Esophagus muscularis mucosa (tissue), 4 donors: Measurements from ENCODE around the gene CST4. TPM values are rescaled to one million over a fixed set of nuclear protein-coding genes. Genes with fewer than 3 reads are reported as not detected.
A peak's percentile ranks its signal among the peaks of the same experiment; 100 is the strongest.
"Not testable (repeated sequence)": the region's sequence is repeated elsewhere in the genome, so short reads cannot be mapped to it uniquely, and the experiment has no call there.

Experiments
- DNase-seq: peaks from one replicate; pipeline ENCODE4 v3.0.0-alpha.2; 2017; ENCODE audit errors: extremely low spot score
- H3K27ac ChIP-seq, 4 donors: fragments of 200-600 bp; sonication (generic); replicated peaks in 1 of 4; 1 replicate in 3 of 4; 2 replicates in 1 of 4; pipeline ENCODE4 v1.5.1; 2016 to 2019; ENCODE audit warnings: mild to moderate bottlenecking in 1 of 4
- H3K27me3 ChIP-seq, 4 donors: fragments of 200-600 bp; sonication (generic); one replicate each; pipeline versions ENCODE4 v1.5.1 to v1.6.0; 2016 to 2019
- H3K36me3 ChIP-seq, 4 donors: fragments of 200-600 bp; sonication (generic); one replicate each; pipeline ENCODE4 v1.5.1; 2016 to 2019
- H3K4me1 ChIP-seq, 4 donors: fragments of 200-600 bp; sonication (generic); one replicate each; pipeline ENCODE4 v1.5.1; 2016 to 2019
- H3K4me3 ChIP-seq, 4 donors: fragments of 200-600 bp; sonication (generic); 1 replicate in 2 of 4; 2 replicates in 2 of 4; pipeline ENCODE4 v1.5.1; 2016 to 2019; ENCODE audit warnings: mild to moderate bottlenecking in 4 of 4, moderate library complexity in 1 of 4
- H3K9me3 ChIP-seq, 4 donors: fragments of 200-600 bp; sonication (generic); 1 replicate in 3 of 4; 2 replicates in 1 of 4; pipeline ENCODE4 v1.5.1; 2016 to 2019
- CTCF ChIP-seq, 3 experiments: fragments of 200-600 bp in 2 of 3; fragments of 450-650 bp in 1 of 3; sonication (generic) in 2 of 3; IDR thresholded peaks; one replicate each; pipeline ENCODE4 v1.5.1; 2017 to 2019; ENCODE audit warnings: antibody characterized with exemption in 3 of 3, mild to moderate bottlenecking in 2 of 3, moderate library complexity in 1 of 3
- EP300 ChIP-seq: sonication (generic); formaldehyde crosslinking; IDR thresholded peaks from one replicate; pipeline ENCODE4 v1.6.1; 2017; ENCODE audit warnings: antibody characterized with exemption
- POLR2A ChIP-seq: fragments of 450-650 bp; IDR thresholded peaks from one replicate; pipeline ENCODE4 v1.6.1; 2017; ENCODE audit warnings: antibody characterized with exemption, moderate library complexity, mild to moderate bottlenecking, low read depth
- POLR2AphosphoS5 ChIP-seq, 2 donors: sonication (generic); formaldehyde crosslinking; IDR thresholded peaks; one replicate each; pipeline ENCODE4 v1.6.1; 2017; ENCODE audit warnings: antibody characterized with exemption in 2 of 2
- WGBS: methylation state at CpG from one replicate; pipeline ENCODE4 v1.1.5; 2018; 5-methylcytosine and 5-hydroxymethylcytosine counted together
- intact Hi-C: fragments of 100-400 bp; cut with DNase I; formaldehyde crosslinking; loops from one replicate; pipeline ENCODE4 v1.15.1; 2023
- total RNA-seq, 4 donors: library from RNA; depleted of rRNA; stranded (reverse); fragments of >200 nt; gene quantifications; one replicate each; pipeline versions ENCODE4 v1.1.0 to v1.2.1, GENCODE V29; 2016

The CST4 gene
- total RNA-seq, 4 donors from 2014 or later: not detected

GRCh38 chr20:23666698-23667097, 22.1 kb downstream of the CST4 start:
- Histone ChIP-seq H3K27ac (no peak overlapping the region), H3K9me3 (no peaks in the 10 kb centered on the region), H3K4me1 (peaks cover 0 to 3% (median 0%) of the 10 kb centered on the region in 4 donors), H3K36me3 (no peaks in the 10 kb centered on the region), H3K27me3 (no peaks in the 10 kb centered on the region), H3K4me3 (no peak overlapping the region)
- no peak for TF ChIP-seq EP300
- TF ChIP-seq CTCF (IDR thresholded peaks at IDR 0.05): no peak
- no peak for TF ChIP-seq POLR2AphosphoS5 (IDR thresholded peaks at IDR 0.05)
- TF ChIP-seq POLR2A: no peak
- 35% methylated on average over 3 of the region's 3 CpGs for WGBS
- intact Hi-C loops: loop anchor here (10.0 kb wide), 1 partner anchor 222 kb away; no protein-coding TSS in a partner anchor
- peak; percentile 55 for DNase-seq

GRCh38 chr20:23666189-23666588, 22.6 kb downstream of the CST4 start:
- no peak for TF ChIP-seq POLR2AphosphoS5 (IDR thresholded peaks at IDR 0.05)
- TF ChIP-seq POLR2A: no peak
- no peak for TF ChIP-seq EP300
- no peak for TF ChIP-seq CTCF (IDR thresholded peaks at IDR 0.05)
- WGBS: 88% methylated on average over 4 of the region's 4 CpGs
- intact Hi-C loops: loop anchor here (10.0 kb wide), 1 partner anchor 221 kb away; no protein-coding TSS in a partner anchor

GRCh38 chr20:23664954-23665353, 23.9 kb downstream of the CST4 start:
- 94% methylated on average over 3 of the region's 3 CpGs for WGBS
- H3K36me3 ChIP-seq: no peaks in the 10 kb centered on the region
- intact Hi-C loops: loop anchor here (10.0 kb wide), 1 partner anchor 220 kb away; no protein-coding TSS in a partner anchor

More at GRCh38 chr20:23666189-23666588, 22.6 kb downstream of the CST4 start:
- no peaks in the 10 kb centered on the region for H3K9me3 ChIP-seq
- H3K4me1 ChIP-seq: peaks cover 0 to 3% (median 0%) of the 10 kb centered on the region in 4 donors
- no peaks in the 10 kb centered on the region for H3K36me3 ChIP-seq
- H3K27ac ChIP-seq: no peak overlapping the region
- no peaks in the 10 kb centered on the region for H3K27me3 ChIP-seq
- no peak overlapping the region for H3K4me3 ChIP-seq
- peak; percentile 57 for DNase-seq

GRCh38 chr20:23664046-23664445, 24.8 kb downstream of the CST4 start:
- not testable (repeated sequence) for H3K9me3 ChIP-seq, H3K27me3 ChIP-seq, H3K36me3 ChIP-seq, H3K27ac ChIP-seq, H3K4me3 ChIP-seq
- peaks cover 0 to 10% (median 6%) of the 10 kb centered on the region in 4 donors for H3K4me1 ChIP-seq
- intact Hi-C loops: loop anchor here (10.0 kb wide), 1 partner anchor 219 kb away; no protein-coding TSS in a partner anchor
- WGBS: 68% methylated on average over 4 of the region's 4 CpGs
- DNase-seq: peak; percentile 42

More at GRCh38 chr20:23664954-23665353, 23.9 kb downstream of the CST4 start:
- Histone ChIP-seq H3K9me3 (no peaks in the 10 kb centered on the region), H3K27me3 (no peaks in the 10 kb centered on the region), H3K4me3 (no peak overlapping the region), H3K27ac (no peak overlapping the region), H3K4me1 (peaks cover 0 to 10% (median 6%) of the 10 kb centered on the region in 4 donors)
- TF ChIP-seq POLR2A: no peak
- no peak for TF ChIP-seq POLR2AphosphoS5 (IDR thresholded peaks at IDR 0.05)
- no peak for TF ChIP-seq EP300
- peak; percentile 29 for DNase-seq

DNA sequence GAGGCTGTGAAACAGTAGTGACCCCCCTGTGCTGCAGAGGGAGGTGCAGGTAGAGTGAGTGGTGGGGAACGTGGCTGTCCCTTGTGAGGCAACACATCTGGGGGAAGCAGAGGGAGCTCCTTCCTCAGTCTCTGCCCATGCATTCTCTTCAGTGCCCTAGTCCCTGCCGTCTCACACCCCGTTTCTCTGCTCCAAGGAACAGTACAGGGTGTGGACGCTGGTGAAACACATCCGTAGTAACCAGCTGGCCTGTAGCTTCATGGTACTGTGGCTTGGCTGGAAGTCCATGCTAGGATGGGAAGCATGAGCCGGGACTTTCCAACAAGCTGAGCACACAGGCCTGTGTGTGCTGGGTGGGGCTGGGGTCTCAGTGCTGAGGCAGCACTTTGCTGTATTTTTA, 25.7 kb downstream of the CST4 start:
- TF ChIP-seq CTCF (IDR thresholded peaks at IDR 0.05) (no peak), POLR2AphosphoS5 (IDR thresholded peaks at IDR 0.05) (no peak), POLR2A (no peak), EP300 (no peak)
- DNase-seq: peak; percentile 89
- peaks cover 0 to 10% (median 6%) of the 10 kb centered on the region in 4 donors for H3K4me1 ChIP-seq
- H3K27me3 ChIP-seq: no peaks in the 10 kb centered on the region
- H3K36me3 ChIP-seq: no peaks in the 10 kb centered on the region
- WGBS: 57% methylated on average over 6 of the region's 6 CpGs
- no peak overlapping the region for H3K27ac ChIP-seq
- no peaks in the 10 kb centered on the region for H3K9me3 ChIP-seq
- intact Hi-C loops: loop anchor here (10.0 kb wide), 1 partner anchor 218 kb away; no protein-coding TSS in a partner anchor
- H3K4me3 ChIP-seq: no peak overlapping the region
